Activated naive CD4-positive, alpha-beta T cell treated with anti-CD3 and anti-CD28 coated beads, Interleukin-2, amount 50 U/mL, for 72 hours (primary cell): ENCODE data around the gene ATG9B. TPM values are rescaled to one million over a fixed set of nuclear protein-coding genes. Genes with fewer than 3 reads are reported as not detected.

ENCODE experiments used
- ATAC-seq, 2 donors: fragments of 150-1000 bp; cut with Tn5 transposase; 2 replicates each; pipeline ENCODE4 v1.10.0; 2021; ENCODE audit warnings: mild to moderate bottlenecking in 2 of 2, moderate library complexity in 2 of 2
- DNase-seq, 2 donors: peaks; one replicate each; pipeline ENCODE4 v3.0.0; 2021 to 2022; ENCODE audit warnings: low spot score in 2 of 2
- H3K27ac Mint-ChIP-seq, 2 donors: one replicate each; pipeline ENCODE4 v1.8.0; 2022; ENCODE audit warnings: mild to moderate bottlenecking in 2 of 2, mixed read lengths in 2 of 2
- H3K36me3 Mint-ChIP-seq, 2 donors: one replicate each; pipeline ENCODE4 v1.8.0; 2022; ENCODE audit warnings: mixed read lengths in 2 of 2
- H3K9me3 Mint-ChIP-seq, 2 donors: one replicate each; pipeline ENCODE4 v1.8.0; 2022; ENCODE audit warnings: mixed read lengths in 2 of 2
- total RNA-seq, 2 donors: library from RNA; stranded (reverse); gene quantifications; one replicate each; pipeline ENCODE4 v1.2.3, GENCODE V29; 2022

Gene ATG9B
- total RNA-seq, 2 donors from 2014 or later, result 1.1 to 14.9 TPM

GRCh38 chr7:150973571-150974451 lies 50.5 kb downstream of the ATG9B start:
- ATAC-seq (peak; percentile 1 to 4), DNase-seq (no peak)
- Mint-ChIP-seq H3K36me3 (peaks cover 7 to 9% of the 10 kb centered on the region in 2 donors), H3K9me3 (no peaks in the 10 kb centered on the region), H3K27ac (peak overlapping the region in 1 of 2 donors; percentile 4)

DNA sequence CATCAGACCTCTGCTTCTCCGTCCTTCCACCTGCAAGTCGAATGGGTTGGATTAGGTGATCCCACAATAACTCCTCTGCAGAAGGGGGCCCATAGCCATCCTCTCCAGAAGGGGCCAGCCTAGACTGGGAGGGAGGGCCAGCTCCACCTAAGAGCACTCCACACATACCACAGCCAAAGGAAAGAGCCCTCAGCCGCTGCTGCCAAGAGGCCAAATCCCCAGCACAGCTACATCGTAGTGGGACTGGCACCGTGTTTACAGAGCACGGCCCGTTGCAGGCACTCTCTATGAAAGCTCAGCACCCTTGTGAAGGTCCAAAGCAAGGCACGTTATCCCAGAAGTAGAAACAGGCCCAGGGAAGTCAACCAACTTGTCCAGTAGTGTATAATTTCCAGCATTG lies 51.6 kb downstream of the ATG9B start:
- peaks cover 7 to 9% of the 10 kb centered on the region in 2 donors for H3K36me3 Mint-ChIP-seq
- H3K9me3 Mint-ChIP-seq, result no peaks in the 10 kb centered on the region
- H3K27ac Mint-ChIP-seq, result no peak overlapping the region
- no peak for DNase-seq
- ATAC-seq, result no peak

GRCh38 chr7:150972023-150972468 lies 52.2 kb downstream of the ATG9B start:
- Mint-ChIP-seq H3K27ac (no peak overlapping the region), H3K36me3 (peaks cover 2 to 4% of the 10 kb centered on the region in 2 donors), H3K9me3 (no peaks in the 10 kb centered on the region)
- no peak for ATAC-seq
- no peak for DNase-seq

- no peak for DNase-seq
- no peak for ATAC-seq
- Mint-ChIP-seq H3K36me3 (no peaks in the 10 kb centered on the region), H3K9me3 (no peaks in the 10 kb centered on the region), H3K27ac (no peak overlapping the region)
These were observed 52.9 kb downstream of the ATG9B start for GRCh38 chr7:150971242-150972022.

DNA sequence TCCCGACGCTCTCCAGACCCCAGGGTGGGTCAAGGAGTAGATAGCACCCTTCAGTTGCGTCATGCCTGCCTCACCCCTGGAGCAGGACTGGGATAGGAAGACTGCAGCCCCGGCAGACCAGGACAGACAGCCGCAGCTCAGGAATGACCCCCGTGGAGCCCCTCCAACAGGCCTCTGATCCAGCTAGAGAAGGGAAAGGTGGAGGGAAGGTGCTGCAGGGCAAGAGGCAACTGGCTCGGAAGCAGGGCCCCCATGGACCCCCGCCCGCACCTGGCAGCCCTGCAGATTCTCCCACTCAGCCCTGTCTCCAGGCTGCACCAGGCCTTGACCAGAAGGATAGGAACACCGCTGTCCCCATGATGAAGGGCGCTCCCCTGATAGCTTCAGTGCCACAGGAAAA lies 53.9 kb downstream of the ATG9B start:
- DNase-seq, result no peak
- Mint-ChIP-seq H3K27ac (no peak overlapping the region), H3K9me3 (no peaks in the 10 kb centered on the region), H3K36me3 (no peaks in the 10 kb centered on the region)
- ATAC-seq, result no peak

DNA sequence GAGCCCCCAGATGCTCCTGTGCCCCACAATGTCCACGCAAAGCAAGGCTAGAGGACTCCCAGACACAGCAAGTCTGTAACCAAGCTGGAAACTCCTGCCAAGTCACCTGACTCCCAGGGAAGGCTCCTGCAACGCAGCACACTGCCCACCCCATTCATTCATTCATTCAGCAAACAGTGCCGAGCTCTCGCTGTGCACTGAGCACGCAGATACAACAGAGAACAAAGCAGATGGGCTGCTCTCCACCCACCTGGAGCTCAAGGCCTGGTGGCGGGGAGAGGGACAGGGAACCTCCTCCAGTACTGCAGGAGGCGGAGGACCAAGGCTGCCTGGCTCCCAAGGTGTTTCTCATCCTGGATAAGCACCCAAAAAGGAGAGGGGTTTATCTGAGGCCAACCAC lies 54.8 kb downstream of the ATG9B start:
- no peaks in the 10 kb centered on the region for H3K9me3 Mint-ChIP-seq
- H3K27ac Mint-ChIP-seq, result no peak overlapping the region
- H3K36me3 Mint-ChIP-seq, result no peaks in the 10 kb centered on the region
- DNase-seq, result no peak
- ATAC-seq, result no peak

- Mint-ChIP-seq H3K36me3 (no peaks in the 10 kb centered on the region), H3K9me3 (no peaks in the 10 kb centered on the region), H3K27ac (no peak overlapping the region)
- ATAC-seq (no peak), DNase-seq (no peak)
These were observed 55.4 kb downstream of the ATG9B start for GRCh38 chr7:150968734-150969372.

- no peak for DNase-seq
- ATAC-seq, result no peak
- H3K27ac Mint-ChIP-seq, result no peak overlapping the region
- no peaks in the 10 kb centered on the region for H3K36me3 Mint-ChIP-seq
- H3K9me3 Mint-ChIP-seq, result no peaks in the 10 kb centered on the region
These were observed 56.1 kb downstream of the ATG9B start for GRCh38 chr7:150968056-150968733.

GRCh38 chr7:150967349-150967748 lies 56.9 kb downstream of the ATG9B start:
- ATAC-seq (no peak), DNase-seq (no peak)
- no peaks in the 10 kb centered on the region for H3K36me3 Mint-ChIP-seq
- H3K9me3 Mint-ChIP-seq, result no peaks in the 10 kb centered on the region
- H3K27ac Mint-ChIP-seq, result no peak overlapping the region

GRCh38 chr7:150966002-150966401 lies 58.3 kb downstream of the ATG9B start:
- no peaks in the 10 kb centered on the region for H3K36me3 Mint-ChIP-seq
- ATAC-seq, result no peak
- no peak for DNase-seq
- no peaks in the 10 kb centered on the region for H3K9me3 Mint-ChIP-seq
- no peak overlapping the region for H3K27ac Mint-ChIP-seq

DNA sequence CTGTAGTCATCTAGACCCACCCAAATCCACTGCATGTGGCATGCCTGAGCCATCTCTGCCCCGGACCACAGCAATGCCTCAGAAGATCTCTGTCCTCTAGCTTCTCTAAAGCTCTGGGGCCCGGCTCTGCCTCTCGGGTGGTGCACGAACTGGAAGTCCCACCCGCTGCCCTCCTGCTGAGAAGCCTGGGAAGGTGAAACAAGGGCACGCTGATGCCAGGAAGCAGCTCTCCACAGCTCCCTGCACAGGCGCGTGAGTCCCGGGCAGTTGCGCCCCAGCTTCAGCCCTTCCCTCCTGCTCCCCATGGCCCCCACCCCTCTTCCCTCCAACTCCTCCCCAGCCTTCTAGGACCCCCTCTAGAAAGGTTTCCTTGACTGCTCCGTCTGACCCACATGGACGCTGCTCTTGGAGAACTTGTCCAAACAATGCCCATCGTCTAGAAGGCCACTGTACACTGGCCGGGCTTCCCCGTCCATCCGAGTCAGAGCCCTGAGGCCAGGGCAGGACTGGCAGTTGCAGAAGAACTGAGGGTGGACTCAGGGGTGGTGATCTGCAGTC lies 58.9 kb downstream of the ATG9B start:
- H3K36me3 Mint-ChIP-seq, result no peaks in the 10 kb centered on the region
- H3K9me3 Mint-ChIP-seq, result no peaks in the 10 kb centered on the region
- no peak overlapping the region for H3K27ac Mint-ChIP-seq
- DNase-seq, result no peak
- ATAC-seq, result no peak

Other genes starting within 250 kb of the ATG9B start
- gene TMEM176B, start 224.1 kb downstream of the ATG9B start, total RNA-seq, result not detected
- gene TMEM176A, start 223.7 kb downstream of the ATG9B start, total RNA-seq, result not detected
- not detected for gene AOC1, start 172.0 kb downstream of the ATG9B start, total RNA-seq
- gene KCNH2, start 46.2 kb downstream of the ATG9B start, total RNA-seq, result under 1 TPM; 0.41 to 0.72 TPM
- gene NOS3, start 33.5 kb downstream of the ATG9B start, total RNA-seq, result 10 to 100 TPM in 1 of 2 donors, 1 to 10 TPM in 1; 1.8 to 12.7 TPM
- 10 to 100 TPM; 42.6 to 78.3 TPM for gene ABCB8, start 4.0 kb upstream of the ATG9B start, total RNA-seq
- gene ASIC3, start 24.0 kb upstream of the ATG9B start, total RNA-seq, result 10 to 100 TPM in 1 of 2 donors, 1 to 10 TPM in 1; 7.6 to 19.7 TPM
- gene CDK5, start 33.4 kb upstream of the ATG9B start, total RNA-seq, result 10 to 100 TPM; 13.0 to 19.4 TPM
- gene SLC4A2, start 35.1 kb upstream of the ATG9B start, total RNA-seq, result 10 to 100 TPM; 48.9 to 99.6 TPM
- 10 to 100 TPM; 27.0 to 62.0 TPM for gene FASTK, start 56.3 kb upstream of the ATG9B start, total RNA-seq
- gene TMUB1, start 59.0 kb upstream of the ATG9B start, total RNA-seq, result 10 to 100 TPM; 25.8 to 60.5 TPM
- gene AGAP3, start 62.0 kb upstream of the ATG9B start, total RNA-seq, result 10 to 100 TPM; 26.0 to 52.2 TPM
- gene GBX1, start 143.2 kb upstream of the ATG9B start, total RNA-seq, result under 1 TPM in 1 of 2 donors, not detected in 1; 0.31 TPM
- not detected for gene ASB10, start 162.8 kb upstream of the ATG9B start, total RNA-seq
- 1 to 10 TPM in 1 of 2 donors, not detected in 1; 1.2 TPM for gene H2BK1, start 186.0 kb upstream of the ATG9B start, total RNA-seq
- gene ABCF2, start 202.7 kb upstream of the ATG9B start, total RNA-seq, result 10 to 100 TPM; 23.5 to 33.6 TPM
- 10 to 100 TPM; 26.7 to 29.3 TPM for gene CHPF2, start 208.0 kb upstream of the ATG9B start, total RNA-seq
- gene SMARCD3, start 224.2 kb upstream of the ATG9B start, total RNA-seq, result 1 to 10 TPM; 2.4 to 10.0 TPM